Esophagus squamous epithelium (tissue), 5 donors: ENCODE data around the gene LRP8. TPM values are rescaled to one million over a fixed set of nuclear protein-coding genes. Genes with fewer than 3 reads are reported as not detected.

Experiments
- DNase-seq: peaks from one replicate; lab custom pipeline; 2025; lab: John Stamatoyannopoulos, UW
- H3K27ac ChIP-seq, 4 donors: fragments of 200-600 bp; sonication (generic); one replicate each; pipeline ENCODE4 v1.5.1; 2016 to 2019; ENCODE audit warnings: mild to moderate bottlenecking in 1 of 4
- H3K27me3 ChIP-seq, 4 donors: fragments of 200-600 bp; sonication (generic); 1 replicate in 3 of 4; 2 replicates in 1 of 4; pipeline versions ENCODE4 v1.5.1 to v1.6.0; 2017 to 2021; ENCODE audit warnings: antibody characterized with exemption in 1 of 4
- H3K36me3 ChIP-seq, 3 donors: fragments of 200-600 bp; sonication (generic); one replicate each; pipeline ENCODE4 v1.5.1; 2016 to 2019
- H3K4me1 ChIP-seq, 3 donors: fragments of 200-600 bp; sonication (generic); one replicate each; pipeline ENCODE4 v1.5.1; 2017 to 2019
- H3K4me3 ChIP-seq, 4 donors: fragments of 200-600 bp; sonication (generic); 1 replicate in 3 of 4; 2 replicates in 1 of 4; pipeline ENCODE4 v1.5.1; 2016 to 2019; ENCODE audit warnings: mild to moderate bottlenecking in 2 of 4, moderate library complexity in 1 of 4
- H3K9me3 ChIP-seq, 3 donors: fragments of 200-600 bp; sonication (generic); one replicate each; pipeline ENCODE4 v1.5.1; 2016 to 2019
- POLR2A ChIP-seq, 4 donors: fragments of 450-650 bp; IDR thresholded peaks; one replicate each; pipeline ENCODE4 v1.6.1; 2017; ENCODE audit warnings: antibody characterized with exemption in 4 of 4, mild to moderate bottlenecking in 4 of 4, moderate library complexity in 3 of 4
- WGBS, 2 donors: methylation state at CpG; one replicate each; pipeline ENCODE4 v1.1.5; 2018; 5-methylcytosine and 5-hydroxymethylcytosine counted together
- intact Hi-C: fragments of 100-400 bp; cut with DNase I; formaldehyde crosslinking; loops from one replicate; pipeline ENCODE4 v1.15.0; 2022
- total RNA-seq, 4 donors: library from RNA; depleted of rRNA; stranded (reverse); fragments of >200 nt; gene quantifications; one replicate each; pipeline ENCODE4 v1.1.0, GENCODE V29; 2016
- TF ChIP-seq, protein P1 (sequence below), 6 experiments: fragments of 450-650 bp in 4 of 6; fragments of 200-600 bp in 2 of 6; sonication (generic) in 2 of 6; IDR thresholded peaks; one replicate each; pipeline ENCODE4 v1.5.1; 2016 to 2019; ENCODE audit warnings: antibody characterized with exemption in 6 of 6, mild to moderate bottlenecking in 4 of 6, moderate library complexity in 4 of 6
- donor health status: DM: yes; HTN: yes; CAD: no.

Gene LRP8
- total RNA-seq, 4 donors from 2014 or later: 15.3 to 39.6 (median 18.8) TPM

DNA sequence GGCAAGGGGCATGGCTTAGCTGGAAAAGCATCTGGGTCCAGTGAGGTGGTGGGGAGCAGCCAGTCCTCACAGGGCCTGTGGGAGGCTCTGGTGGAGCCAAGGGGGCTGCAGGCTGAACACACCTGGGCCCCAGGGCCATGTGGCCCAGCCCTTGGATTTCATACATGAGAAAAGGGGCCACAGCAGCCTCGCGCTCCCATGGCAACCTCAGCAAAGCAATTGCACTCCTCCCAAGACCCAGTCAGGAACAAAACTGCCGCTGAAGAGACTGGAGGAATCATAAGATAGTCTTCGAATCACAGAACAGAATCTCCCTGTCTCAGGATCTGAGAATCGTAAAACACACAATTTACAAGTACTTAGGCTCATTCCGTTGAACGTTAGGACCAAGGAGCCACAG, 24.6 kb downstream of the LRP8 start:
- no peak for TF ChIP-seq POLR2A (IDR thresholded peaks at IDR 0.05)
- TF ChIP-seq, protein P1, sequence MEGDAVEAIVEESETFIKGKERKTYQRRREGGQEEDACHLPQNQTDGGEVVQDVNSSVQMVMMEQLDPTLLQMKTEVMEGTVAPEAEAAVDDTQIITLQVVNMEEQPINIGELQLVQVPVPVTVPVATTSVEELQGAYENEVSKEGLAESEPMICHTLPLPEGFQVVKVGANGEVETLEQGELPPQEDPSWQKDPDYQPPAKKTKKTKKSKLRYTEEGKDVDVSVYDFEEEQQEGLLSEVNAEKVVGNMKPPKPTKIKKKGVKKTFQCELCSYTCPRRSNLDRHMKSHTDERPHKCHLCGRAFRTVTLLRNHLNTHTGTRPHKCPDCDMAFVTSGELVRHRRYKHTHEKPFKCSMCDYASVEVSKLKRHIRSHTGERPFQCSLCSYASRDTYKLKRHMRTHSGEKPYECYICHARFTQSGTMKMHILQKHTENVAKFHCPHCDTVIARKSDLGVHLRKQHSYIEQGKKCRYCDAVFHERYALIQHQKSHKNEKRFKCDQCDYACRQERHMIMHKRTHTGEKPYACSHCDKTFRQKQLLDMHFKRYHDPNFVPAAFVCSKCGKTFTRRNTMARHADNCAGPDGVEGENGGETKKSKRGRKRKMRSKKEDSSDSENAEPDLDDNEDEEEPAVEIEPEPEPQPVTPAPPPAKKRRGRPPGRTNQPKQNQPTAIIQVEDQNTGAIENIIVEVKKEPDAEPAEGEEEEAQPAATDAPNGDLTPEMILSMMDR (IDR thresholded peaks at IDR 0.05): no peak
- no peak overlapping the region for H3K27ac ChIP-seq
- WGBS, 2 donors: 90 to 100% methylated on average over 5 of the region's 7 CpGs
- DNase-seq: no peak
- H3K4me1 ChIP-seq: peaks cover 0 to 33% (median 8%) of the 10 kb centered on the region in 3 donors
- no peaks in the 10 kb centered on the region for H3K9me3 ChIP-seq
- no peaks in the 10 kb centered on the region for H3K27me3 ChIP-seq
- intact Hi-C loops: no loop called here
- no peaks in the 10 kb centered on the region for H3K36me3 ChIP-seq
- H3K4me3 ChIP-seq: no peak overlapping the region

DNA sequence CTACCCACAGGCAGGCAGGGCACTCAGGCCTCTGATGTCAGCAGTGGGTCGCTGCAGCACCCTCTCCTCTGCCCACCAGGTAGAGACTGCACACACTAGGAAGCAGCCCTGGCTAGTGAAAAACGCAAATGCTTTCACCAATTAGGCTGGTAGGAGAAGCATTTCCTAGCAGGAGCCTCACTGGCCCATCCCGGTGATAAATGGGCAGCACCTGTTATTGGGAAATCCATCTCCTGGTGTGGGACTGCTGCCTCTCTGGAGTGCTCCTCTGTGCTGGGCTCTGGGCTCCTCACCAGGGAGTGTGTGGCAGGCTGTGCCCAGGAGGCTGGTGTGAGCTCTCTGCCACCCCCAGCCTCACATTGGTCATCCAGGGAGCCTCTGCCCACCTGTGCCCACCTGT, 28.6 kb downstream of the LRP8 start:
- H3K4me3 ChIP-seq: no peak overlapping the region
- no peaks in the 10 kb centered on the region for H3K9me3 ChIP-seq
- H3K27me3 ChIP-seq: no peaks in the 10 kb centered on the region
- intact Hi-C loops: no loop called here
- no peak for DNase-seq
- TF ChIP-seq, protein P1 (IDR thresholded peaks at IDR 0.05): no peak
- TF ChIP-seq POLR2A (IDR thresholded peaks at IDR 0.05): no peak
- peaks cover 0 to 25% (median 6%) of the 10 kb centered on the region in 3 donors for H3K4me1 ChIP-seq
- no peaks in the 10 kb centered on the region for H3K36me3 ChIP-seq
- 67% methylated on average over 2 of the region's 3 CpGs; no CpG with 5 or more reads in 1 of the 2 donors for WGBS, 2 donors
- H3K27ac ChIP-seq: no peak overlapping the region

DNA sequence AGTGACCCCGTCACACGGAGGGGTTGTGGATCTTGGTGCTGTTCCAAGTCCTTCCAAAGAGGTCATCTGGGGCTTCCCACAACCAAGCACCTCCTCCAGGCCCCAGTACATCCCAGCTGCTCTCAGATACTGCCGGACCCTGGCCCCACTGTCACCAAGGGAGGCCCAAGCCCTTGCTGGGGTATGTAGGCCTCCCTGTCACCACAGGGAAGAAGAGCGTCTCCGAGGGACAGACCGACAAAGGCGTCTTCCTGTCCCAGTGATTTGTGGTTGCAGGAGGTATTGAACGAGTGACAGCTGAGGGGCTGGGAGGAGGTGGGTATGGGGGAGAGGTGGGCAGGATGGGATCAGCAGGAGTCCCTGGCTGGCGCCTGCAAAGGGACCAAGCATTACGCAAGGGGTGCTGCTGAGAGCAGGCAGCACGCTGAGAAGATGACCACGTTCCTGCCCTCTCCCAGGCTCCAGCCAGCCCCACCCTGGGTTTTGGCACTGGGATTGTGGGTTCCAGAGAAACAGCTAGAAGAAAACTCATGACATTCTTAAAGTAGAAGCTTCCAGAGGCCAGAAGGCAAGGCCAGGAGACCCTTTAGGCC, 29.7 kb downstream of the LRP8 start:
- Histone ChIP-seq H3K36me3 (no peaks in the 10 kb centered on the region), H3K27me3 (no peaks in the 10 kb centered on the region), H3K4me3 (no peak overlapping the region), H3K9me3 (no peaks in the 10 kb centered on the region), H3K4me1 (peaks cover 0 to 28% (median 8%) of the 10 kb centered on the region in 3 donors), H3K27ac (no peak overlapping the region)
- whole genome bisulfite sequencing, 2 donors: 76 to 80% methylated on average over 6 to 10 of the region's 12 CpGs
- no peak for TF ChIP-seq POLR2A (IDR thresholded peaks at IDR 0.05)
- TF ChIP-seq, protein P1 (IDR thresholded peaks at IDR 0.05): no peak
- intact Hi-C loops: no loop called here
- DNase-seq: no peak

DNA sequence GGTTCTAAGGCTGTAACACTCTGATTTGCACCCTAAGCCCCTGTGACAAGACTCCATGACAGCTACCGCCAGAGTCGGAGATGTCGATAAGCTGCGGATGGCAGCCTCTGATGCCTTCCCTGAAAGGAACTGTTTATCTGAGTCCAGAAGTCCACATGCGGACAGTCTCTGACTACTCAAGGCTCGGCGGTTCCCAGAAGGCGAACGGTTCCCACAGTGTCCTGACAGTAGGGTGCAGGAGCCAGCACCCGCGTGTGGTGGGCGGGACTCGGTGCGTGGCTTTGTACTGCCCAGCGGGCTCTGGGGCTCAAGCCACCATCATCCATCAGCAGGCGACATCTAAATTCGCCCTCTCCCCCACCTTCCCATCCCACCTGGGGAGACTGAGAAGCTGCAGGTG, 30.7 kb downstream of the LRP8 start:
- no peak overlapping the region for H3K27ac ChIP-seq
- no peaks in the 10 kb centered on the region for H3K27me3 ChIP-seq
- DNase-seq: no peak
- H3K4me3 ChIP-seq: no peak overlapping the region
- H3K36me3 ChIP-seq: no peaks in the 10 kb centered on the region
- intact Hi-C loops: no loop called here
- no peaks in the 10 kb centered on the region for H3K9me3 ChIP-seq
- H3K4me1 ChIP-seq: peaks cover 0 to 34% (median 14%) of the 10 kb centered on the region in 3 donors
- TF ChIP-seq POLR2A (IDR thresholded peaks at IDR 0.05): no peak
- TF ChIP-seq, protein P1 (IDR thresholded peaks at IDR 0.05): no peak
- WGBS, 2 donors: 92% methylated on average over 4 of the region's 17 CpGs; no CpG with 5 or more reads in 1 of the 2 donors

DNA sequence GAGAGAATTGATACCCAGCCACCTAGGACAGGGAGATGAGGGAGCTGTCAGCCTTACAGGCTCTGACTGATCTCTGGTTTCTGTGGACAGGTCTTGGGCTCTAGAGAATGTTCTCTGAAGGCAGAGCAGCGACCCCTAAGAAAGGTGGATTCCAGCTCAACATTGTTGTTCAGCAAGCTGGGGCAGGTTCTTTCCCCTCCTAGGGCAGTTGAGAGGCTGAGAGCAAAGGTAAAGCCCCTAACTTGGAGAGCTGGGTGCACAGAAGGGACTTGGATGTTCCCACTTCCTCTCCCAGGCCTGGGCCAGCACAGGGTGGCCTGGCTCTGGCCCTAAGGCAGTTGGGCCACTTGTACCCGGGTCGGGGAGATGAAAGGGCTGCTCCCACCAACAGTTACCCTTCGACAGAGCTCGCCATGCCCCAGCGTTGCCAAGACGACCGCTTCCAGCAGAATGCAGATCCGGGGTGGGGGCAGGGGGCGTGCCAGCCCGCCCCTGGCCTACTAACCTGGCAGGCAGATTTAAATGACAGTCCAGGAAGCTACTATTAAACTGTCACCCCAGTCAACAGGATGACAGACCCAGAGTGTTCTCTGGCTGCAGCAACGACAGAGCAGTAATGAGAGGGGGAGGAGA, 31.6 kb downstream of the LRP8 start:
- no peak for DNase-seq
- H3K27ac ChIP-seq: no peak overlapping the region

More for the DNA sequence above, 31.6 kb downstream of the LRP8 start:
- Histone ChIP-seq H3K4me3 (no peak overlapping the region), H3K4me1 (peaks cover 0 to 34% (median 14%) of the 10 kb centered on the region in 3 donors), H3K36me3 (no peaks in the 10 kb centered on the region), H3K27me3 (no peaks in the 10 kb centered on the region), H3K9me3 (no peaks in the 10 kb centered on the region)
- TF ChIP-seq POLR2A (IDR thresholded peaks at IDR 0.05): no peak
- TF ChIP-seq, protein P1 (IDR thresholded peaks at IDR 0.05): no peak
- intact Hi-C loops: no loop called here
- 49 to 57% methylated on average over 2 to 3 of the region's 12 CpGs for WGBS, 2 donors
